Mesendoderm (in vitro differentiated cells): ENCODE measurements around the gene BACH2.

Experiments used
- DNase-seq: peaks from one replicate; pipeline ENCODE4 v3.0.0; 2013
- H2AK5ac ChIP-seq: 2 replicates; pipeline ENCODE4 v1.6.1; 2013; ENCODE audit warnings: low read length, inconsistent platforms
- H2BK120ac ChIP-seq: 2 replicates; pipeline ENCODE4 v1.6.1; 2013; ENCODE audit warnings: low read depth, mild to moderate bottlenecking, low read length, moderate library complexity, mixed read lengths
- H2BK15ac ChIP-seq: replicated peaks from 2 replicates; pipeline ENCODE4 v1.6.1; 2013; ENCODE audit warnings: low read depth, mild to moderate bottlenecking, moderate library complexity
- H2BK5ac ChIP-seq: 2 replicates; pipeline ENCODE4 v1.6.1; 2013; ENCODE audit warnings: low read length, inconsistent platforms
- H3K18ac ChIP-seq: 2 replicates; pipeline ENCODE4 v1.6.1; 2013; ENCODE audit warnings: mild to moderate bottlenecking, low read length, mixed read lengths
- H3K23ac ChIP-seq: one replicate; pipeline ENCODE4 v1.6.1; 2013; ENCODE audit warnings: low read length
- H3K27ac ChIP-seq: 2 replicates; pipeline ENCODE4 v1.5.1; 2013; ENCODE audit warnings: low read depth, mild to moderate bottlenecking, inconsistent platforms, low read length, moderate library complexity
- H3K27me3 ChIP-seq: 2 replicates; pipeline ENCODE4 v1.6.1; 2013; ENCODE audit warnings: low read length, control low read depth, mild to moderate bottlenecking, inconsistent platforms; ENCODE audit not compliant: insufficient read depth, poor library complexity
- H3K36me3 ChIP-seq: 2 replicates; pipeline ENCODE4 v1.6.1; 2013; ENCODE audit warnings: low read length, inconsistent platforms; ENCODE audit not compliant: control insufficient read depth, insufficient read depth
- H3K4ac ChIP-seq: one replicate; pipeline ENCODE4 v1.6.1; 2013; ENCODE audit warnings: low read depth, mild to moderate bottlenecking, low read length, moderate library complexity
- H3K4me1 ChIP-seq: 2 replicates; pipeline ENCODE4 v1.6.1; 2013; ENCODE audit warnings: low read depth, low read length, inconsistent platforms; ENCODE audit not compliant: control insufficient read depth
- H3K4me2 ChIP-seq: 2 replicates; pipeline ENCODE4 v1.6.1; 2013; ENCODE audit warnings: low read length
- H3K4me3 ChIP-seq: 2 replicates; pipeline ENCODE4 v1.5.1; 2013; ENCODE audit warnings: mild to moderate bottlenecking, low read length
- H3K56ac ChIP-seq: one replicate; pipeline ENCODE4 v1.6.1; 2013; ENCODE audit warnings: low read length
- H3K79me1 ChIP-seq: 2 replicates; pipeline ENCODE4 v1.6.1; 2013; ENCODE audit warnings: low read length, inconsistent platforms
- H3K79me2 ChIP-seq: 2 replicates; pipeline ENCODE4 v1.6.1; 2013; ENCODE audit warnings: mild to moderate bottlenecking, low read length; ENCODE audit not compliant: control insufficient read depth, insufficient read depth
- H3K9ac ChIP-seq: 2 replicates; pipeline ENCODE4 v1.6.1; 2013; ENCODE audit warnings: low read length, inconsistent platforms
- H4K5ac ChIP-seq: one replicate; pipeline ENCODE4 v1.6.1; 2013; ENCODE audit warnings: low read length
- H4K8ac ChIP-seq: one replicate; pipeline ENCODE4 v1.6.1; 2013; ENCODE audit warnings: low read depth, mild to moderate bottlenecking, control low read depth, low read length, moderate library complexity
- WGBS: extraction: QIAGEN DNeasy Blood & Tissue Kit; methylation state at CpG from one replicate; pipeline ENCODE4 v1.1.7; 2013; ENCODE audit warnings: low lambda C conversion rate, missing lambda C conversion rate; ENCODE audit not compliant: insufficient coverage; ENCODE audit errors: extremely low coverage; 5-methylcytosine and 5-hydroxymethylcytosine counted together

The BACH2 gene

DNA sequence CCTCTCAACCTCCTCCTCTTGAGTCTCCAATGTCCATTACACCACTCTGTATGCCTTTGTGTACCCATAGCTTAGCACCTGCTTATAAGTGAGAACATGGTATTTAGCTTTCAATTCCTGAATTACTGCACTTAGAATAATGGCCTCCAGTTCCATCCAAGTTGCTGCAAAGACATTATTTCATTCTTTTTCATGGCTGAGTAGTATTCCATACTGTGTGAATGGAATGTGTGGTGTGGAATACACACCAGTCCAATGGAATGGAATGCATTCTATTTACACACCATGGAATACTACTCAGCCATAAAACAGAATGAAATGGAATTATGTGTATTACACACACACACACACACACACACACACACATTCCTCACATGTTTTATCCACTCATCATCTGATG, 116.1 kb downstream of the BACH2 start:
- no peak for DNase-seq
- no peak overlapping the region for H3K4me3 ChIP-seq
- no peak overlapping the region for H2BK5ac ChIP-seq
- H4K5ac ChIP-seq, result no peak overlapping the region
- no peak overlapping the region for H3K9ac ChIP-seq
- no peak overlapping the region for H3K27ac ChIP-seq
- H3K18ac ChIP-seq, result no peak overlapping the region
- H3K23ac ChIP-seq, result no peak overlapping the region
- H2BK15ac ChIP-seq, result no peak overlapping the region
- no peaks in the 10 kb centered on the region for H3K36me3 ChIP-seq
- H3K4ac ChIP-seq, result no peak overlapping the region
- H2BK120ac ChIP-seq, result no peak overlapping the region
- no peak overlapping the region for H2AK5ac ChIP-seq
- no peaks in the 10 kb centered on the region for H3K79me1 ChIP-seq
- no peak overlapping the region for H4K8ac ChIP-seq
- no peak overlapping the region for H3K4me2 ChIP-seq
- no peaks in the 10 kb centered on the region for H3K79me2 ChIP-seq
- no peaks in the 10 kb centered on the region for H3K4me1 ChIP-seq
- H3K56ac ChIP-seq, result no peak overlapping the region
- no peaks in the 10 kb centered on the region for H3K27me3 ChIP-seq

DNA sequence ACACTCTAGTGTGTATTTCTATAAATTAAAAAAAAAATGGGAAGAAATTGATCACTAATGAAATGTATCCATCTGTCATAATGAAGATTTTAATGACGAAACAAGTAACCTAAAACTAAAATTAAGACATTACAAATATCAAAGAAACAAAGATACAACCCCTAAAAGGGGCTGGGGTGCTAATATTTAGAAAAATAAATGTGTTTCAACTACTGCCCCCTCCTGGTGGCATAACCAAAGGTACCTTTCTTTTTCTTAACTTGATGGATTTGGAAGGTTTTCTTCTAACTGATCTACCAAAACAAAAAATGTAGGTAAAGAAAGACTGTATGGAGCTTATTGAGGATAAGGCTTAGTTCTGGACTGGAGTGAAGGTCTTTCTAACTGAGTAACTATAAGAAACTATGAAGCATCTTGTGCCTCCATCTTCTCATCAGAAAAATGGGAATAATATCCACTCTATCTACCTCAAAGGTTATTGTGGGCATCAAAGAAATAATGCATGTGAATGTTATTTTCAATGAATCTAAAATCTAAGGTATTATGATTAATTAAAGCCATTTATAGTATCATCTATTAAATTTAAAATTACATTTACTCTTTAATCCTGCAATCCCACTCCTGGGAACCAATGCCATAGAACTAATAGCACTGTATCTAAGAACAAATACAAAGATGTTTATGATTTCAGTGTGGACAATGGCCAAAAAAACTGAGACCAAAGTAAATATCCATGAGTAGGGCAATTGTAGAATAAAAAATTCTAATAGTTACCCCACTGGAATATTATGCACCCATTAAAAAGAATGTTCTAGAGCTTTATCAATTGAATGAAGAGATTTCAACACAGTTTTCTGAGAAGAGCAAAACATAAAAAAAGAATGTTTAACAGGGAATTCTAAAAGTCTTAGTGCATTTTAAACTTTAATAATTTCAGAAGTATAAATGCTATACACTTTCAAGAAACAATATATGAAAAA, 117.2 kb downstream of the BACH2 start:
- Histone ChIP-seq H3K36me3 (no peaks in the 10 kb centered on the region), H3K79me2 (no peaks in the 10 kb centered on the region), H2AK5ac (no peak overlapping the region), H3K4me1 (no peaks in the 10 kb centered on the region), H3K27ac (no peak overlapping the region), H3K9ac (no peak overlapping the region), H3K18ac (no peak overlapping the region), H3K79me1 (no peaks in the 10 kb centered on the region), H3K27me3 (no peaks in the 10 kb centered on the region), H2BK120ac (no peak overlapping the region), H3K4ac (no peak overlapping the region), H3K4me2 (no peak overlapping the region), H3K23ac (no peak overlapping the region), H2BK15ac (no peak overlapping the region), H4K5ac (no peak overlapping the region), H2BK5ac (no peak overlapping the region), H3K56ac (no peak overlapping the region), H3K4me3 (no peak overlapping the region), H4K8ac (no peak overlapping the region)
- DNase-seq, result no peak
- no CpG with 5 or more reads among the region's 1 CpG for WGBS

DNA sequence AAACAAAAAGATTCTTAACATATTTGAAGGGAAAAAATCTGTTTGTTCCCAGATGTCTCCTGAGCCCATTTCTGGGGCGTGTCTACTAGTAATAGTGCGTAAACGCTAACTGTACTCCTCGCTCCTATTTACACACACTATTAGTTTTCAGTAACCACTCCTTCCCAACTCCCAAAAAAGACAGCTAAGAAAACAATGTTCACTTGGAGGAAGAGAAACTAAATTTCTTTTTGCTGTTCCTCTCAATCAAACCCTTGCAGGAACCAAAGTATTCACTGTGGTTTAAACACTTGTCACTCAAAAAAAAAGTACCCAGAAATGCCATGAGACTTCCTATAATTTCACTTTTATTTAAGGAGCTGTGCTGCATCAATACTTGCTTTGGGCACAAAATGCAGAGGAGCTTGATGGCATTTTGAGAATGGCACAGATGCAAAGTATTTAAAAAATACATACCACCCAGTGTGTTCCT, 118.2 kb downstream of the BACH2 start:
- no peaks in the 10 kb centered on the region for H3K79me1 ChIP-seq

DNA sequence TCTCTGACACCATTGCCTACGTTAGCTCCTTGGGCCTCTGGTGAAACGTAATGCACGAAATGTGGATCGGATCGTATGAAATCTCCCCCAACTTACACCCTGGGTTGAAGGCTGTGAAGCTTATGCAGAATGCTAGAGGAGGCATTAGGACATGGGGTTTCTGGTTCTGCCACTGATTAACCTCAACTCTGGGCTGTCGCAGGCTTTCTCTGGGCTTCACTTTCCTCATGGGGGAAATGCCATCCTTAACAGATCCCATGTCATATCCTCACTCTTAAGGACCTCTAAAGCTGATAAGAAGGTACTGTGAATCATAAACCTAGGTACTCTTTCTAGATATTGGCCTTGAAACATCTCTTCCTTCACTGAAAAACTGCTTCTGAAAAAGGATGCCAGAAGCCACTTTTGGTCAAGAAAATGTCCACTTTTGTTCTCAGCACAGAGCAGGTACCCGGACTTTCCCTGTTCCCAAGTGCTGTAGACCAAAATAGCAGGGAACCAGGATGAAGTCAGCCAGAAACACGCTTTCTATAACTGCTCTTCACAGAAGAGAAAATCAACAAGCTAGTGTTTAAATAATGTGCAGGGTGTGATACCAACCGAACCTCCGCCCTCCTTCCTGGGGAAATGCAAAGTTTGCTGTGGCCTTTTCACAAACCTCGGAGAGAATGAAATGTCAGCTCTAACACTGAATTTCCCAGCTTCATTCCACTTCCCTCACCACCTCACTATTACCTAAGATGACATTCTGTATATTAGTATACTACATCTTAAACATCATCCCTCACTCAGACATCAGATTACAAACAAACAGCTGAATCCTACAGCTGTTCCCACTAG, 118.9 kb downstream of the BACH2 start:
- H2BK5ac ChIP-seq, result no peak overlapping the region
- H2BK120ac ChIP-seq, result no peak overlapping the region
- no peak overlapping the region for H3K4me2 ChIP-seq
- no peaks in the 10 kb centered on the region for H3K4me1 ChIP-seq
- no peak for DNase-seq
- no peak overlapping the region for H3K4ac ChIP-seq
- no peak overlapping the region for H2AK5ac ChIP-seq
- no peaks in the 10 kb centered on the region for H3K36me3 ChIP-seq
- H3K9ac ChIP-seq, result no peak overlapping the region
- no peak overlapping the region for H3K56ac ChIP-seq
- H3K27ac ChIP-seq, result no peak overlapping the region
- H4K8ac ChIP-seq, result no peak overlapping the region
- H3K79me2 ChIP-seq, result no peaks in the 10 kb centered on the region
- no peak overlapping the region for H3K23ac ChIP-seq
- H4K5ac ChIP-seq, result no peak overlapping the region
- no CpG with 5 or more reads among the region's 11 CpGs for WGBS
- H2BK15ac ChIP-seq, result no peak overlapping the region
- no peak overlapping the region for H3K4me3 ChIP-seq
- H3K79me1 ChIP-seq, result no peaks in the 10 kb centered on the region
- no peak overlapping the region for H3K18ac ChIP-seq
- H3K27me3 ChIP-seq, result no peaks in the 10 kb centered on the region

More for the DNA sequence above, 118.2 kb downstream of the BACH2 start:
- H3K4me1 ChIP-seq, result no peaks in the 10 kb centered on the region
- H3K23ac ChIP-seq, result no peak overlapping the region
- H3K4ac ChIP-seq, result no peak overlapping the region
- no peaks in the 10 kb centered on the region for H3K36me3 ChIP-seq
- H2BK5ac ChIP-seq, result no peak overlapping the region
- H4K5ac ChIP-seq, result no peak overlapping the region
- no peak overlapping the region for H4K8ac ChIP-seq
- no peak overlapping the region for H3K56ac ChIP-seq
- H3K18ac ChIP-seq, result no peak overlapping the region
- no peak overlapping the region for H2AK5ac ChIP-seq
- no peak overlapping the region for H3K4me3 ChIP-seq
- H2BK120ac ChIP-seq, result no peak overlapping the region
- H3K79me2 ChIP-seq, result no peaks in the 10 kb centered on the region
- no peak overlapping the region for H3K4me2 ChIP-seq
- H3K9ac ChIP-seq, result no peak overlapping the region
- WGBS, result no CpG with 5 or more reads among the region's 4 CpGs
- no peak overlapping the region for H3K27ac ChIP-seq
- DNase-seq, result no peak
- no peaks in the 10 kb centered on the region for H3K27me3 ChIP-seq
- no peak overlapping the region for H2BK15ac ChIP-seq

DNA sequence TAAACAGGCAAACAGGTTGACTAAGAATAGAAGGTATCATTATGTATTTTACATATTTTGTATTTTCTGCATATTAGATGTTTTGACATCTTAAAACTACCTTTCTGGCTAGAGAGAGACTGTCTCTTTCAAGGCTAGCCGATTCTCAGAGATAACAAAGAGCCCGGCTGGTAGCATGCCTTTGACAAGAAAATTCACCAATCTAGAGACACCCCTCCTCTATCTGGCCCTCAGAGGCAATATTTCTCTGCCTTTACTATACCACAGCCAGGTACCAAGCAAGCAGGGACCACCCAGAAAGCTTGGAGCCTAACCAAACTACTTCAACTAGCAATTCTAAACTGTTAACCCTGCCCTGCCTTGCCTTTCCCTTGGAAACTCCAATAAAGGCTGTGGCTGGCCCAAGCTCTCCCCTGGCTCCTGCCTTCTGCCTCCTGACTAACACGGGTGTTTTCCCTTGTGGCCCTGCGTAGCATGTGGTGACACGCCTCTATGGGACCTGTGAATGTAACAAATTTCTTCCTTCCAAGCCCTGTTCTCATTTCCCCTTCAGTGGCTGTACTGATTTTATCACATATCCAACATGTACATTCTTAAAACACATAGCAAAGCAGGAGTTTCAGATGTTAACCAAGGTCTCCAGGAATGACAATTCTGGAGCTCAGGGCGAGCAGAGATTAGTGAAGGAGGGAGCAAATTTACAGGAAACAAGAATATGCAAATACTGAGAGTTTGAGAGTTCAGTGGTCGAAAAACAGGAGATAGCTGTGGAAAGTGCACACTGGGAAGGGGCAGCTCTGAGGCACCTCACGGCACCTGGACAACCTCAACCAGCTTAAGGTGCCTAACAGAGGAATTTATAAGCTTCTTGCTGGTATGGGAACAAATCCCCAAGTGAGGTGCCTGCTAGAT, 120.8 kb downstream of the BACH2 start:
- no peaks in the 10 kb centered on the region for H3K79me1 ChIP-seq
- H3K4ac ChIP-seq, result no peak overlapping the region
- no peak overlapping the region for H2BK15ac ChIP-seq
- no peak overlapping the region for H3K27ac ChIP-seq
- no peak overlapping the region for H3K56ac ChIP-seq
- no peak overlapping the region for H3K18ac ChIP-seq
- DNase-seq, result no peak
- no peak overlapping the region for H2BK120ac ChIP-seq
- H3K79me2 ChIP-seq, result no peaks in the 10 kb centered on the region
- no peak overlapping the region for H4K8ac ChIP-seq
- H3K27me3 ChIP-seq, result no peaks in the 10 kb centered on the region
- H3K23ac ChIP-seq, result no peak overlapping the region
- H3K9ac ChIP-seq, result no peak overlapping the region
- H3K36me3 ChIP-seq, result no peaks in the 10 kb centered on the region
- H2BK5ac ChIP-seq, result no peak overlapping the region
- no CpG with 5 or more reads among the region's 8 CpGs for WGBS
- no peak overlapping the region for H3K4me3 ChIP-seq
- no peak overlapping the region for H3K4me2 ChIP-seq
- H3K4me1 ChIP-seq, result no peaks in the 10 kb centered on the region
- H2AK5ac ChIP-seq, result no peak overlapping the region
- H4K5ac ChIP-seq, result no peak overlapping the region
